RWPE2 (cell line): ENCODE measurements around the gene UST.
"Not testable (repeated sequence)": the region's sequence is repeated elsewhere in the genome, so short reads cannot be mapped to it uniquely, and the experiment has no call there.

Experiments used
- ATAC-seq: fragments of 200-7000 bp; cut with Tn5 transposase; 3 replicates; pipeline ENCODE4 v1.9.1; 2021; ENCODE audit warnings: low read depth
- DNase-seq: peaks from one replicate; pipeline ENCODE4 v3.0.0-alpha.2; 2020; ENCODE audit warnings: low spot score
- H3K27ac ChIP-seq: fragments of 450-650 bp; 2 replicates; pipeline ENCODE4 v1.5.1; 2017; ENCODE audit warnings: mild to moderate bottlenecking; ENCODE audit not compliant: poor library complexity, severe bottlenecking
- H3K27me3 ChIP-seq: fragments of 250-450 bp; sonication (Bioruptor Pico); 2 replicates; pipeline ENCODE4 v1.5.1; 2021; ENCODE audit warnings: mild to moderate bottlenecking, moderate library complexity; ENCODE audit not compliant: insufficient read depth, poor library complexity, severe bottlenecking
- H3K36me3 ChIP-seq: fragments of 250-450 bp; sonication (Bioruptor Pico); 2 replicates; pipeline ENCODE4 v1.5.1; 2020; ENCODE audit warnings: low read depth, mild to moderate bottlenecking, moderate library complexity
- H3K4me1 ChIP-seq: fragments of 250-450 bp; sonication (Bioruptor Pico); 2 replicates; pipeline ENCODE4 v1.5.1; 2021; ENCODE audit warnings: mild to moderate bottlenecking, moderate library complexity; ENCODE audit not compliant: insufficient read depth, poor library complexity, severe bottlenecking
- H3K4me3 ChIP-seq: fragments of 250-450 bp; sonication (Bioruptor Pico); 2 replicates; pipeline ENCODE4 v1.5.1; 2021; ENCODE audit warnings: mild to moderate bottlenecking, moderate library complexity; ENCODE audit not compliant: severe bottlenecking
- H3K9me3 ChIP-seq: fragments of 250-450 bp; sonication (Bioruptor Pico); 2 replicates; pipeline ENCODE4 v1.5.1; 2021; ENCODE audit warnings: mild to moderate bottlenecking, moderate library complexity; ENCODE audit not compliant: severe bottlenecking
- CTCF ChIP-seq: fragments of 450-650 bp; IDR thresholded peaks from one replicate; pipeline ENCODE4 v1.5.1; 2017; ENCODE audit warnings: mild to moderate bottlenecking, moderate library complexity; ENCODE audit not compliant: poor library complexity, severe bottlenecking

The UST gene

DNA sequence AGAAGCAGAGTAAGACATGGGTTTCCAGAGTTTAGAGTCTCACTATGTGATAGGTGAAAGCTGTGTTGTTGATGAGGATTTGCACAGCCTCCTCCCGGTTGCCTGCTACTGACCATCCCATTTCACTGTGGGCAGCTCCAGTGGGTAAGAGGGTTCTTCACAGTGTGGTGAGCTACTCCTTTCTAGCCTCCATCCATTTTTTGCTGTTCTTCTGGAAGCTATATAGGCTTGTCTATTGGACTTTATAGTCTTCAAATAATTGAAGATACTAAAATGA, 13.4 kb downstream of the UST start:
- no peak for DNase-seq
- TF ChIP-seq CTCF: no peak
- Histone ChIP-seq H3K27me3 (no peaks in the 10 kb centered on the region), H3K27ac (no peak overlapping the region), H3K36me3 (no peaks in the 10 kb centered on the region), H3K4me1 (no peaks in the 10 kb centered on the region), H3K4me3 (no peak overlapping the region), H3K9me3 (no peaks in the 10 kb centered on the region)
- ATAC-seq: no peak

DNA sequence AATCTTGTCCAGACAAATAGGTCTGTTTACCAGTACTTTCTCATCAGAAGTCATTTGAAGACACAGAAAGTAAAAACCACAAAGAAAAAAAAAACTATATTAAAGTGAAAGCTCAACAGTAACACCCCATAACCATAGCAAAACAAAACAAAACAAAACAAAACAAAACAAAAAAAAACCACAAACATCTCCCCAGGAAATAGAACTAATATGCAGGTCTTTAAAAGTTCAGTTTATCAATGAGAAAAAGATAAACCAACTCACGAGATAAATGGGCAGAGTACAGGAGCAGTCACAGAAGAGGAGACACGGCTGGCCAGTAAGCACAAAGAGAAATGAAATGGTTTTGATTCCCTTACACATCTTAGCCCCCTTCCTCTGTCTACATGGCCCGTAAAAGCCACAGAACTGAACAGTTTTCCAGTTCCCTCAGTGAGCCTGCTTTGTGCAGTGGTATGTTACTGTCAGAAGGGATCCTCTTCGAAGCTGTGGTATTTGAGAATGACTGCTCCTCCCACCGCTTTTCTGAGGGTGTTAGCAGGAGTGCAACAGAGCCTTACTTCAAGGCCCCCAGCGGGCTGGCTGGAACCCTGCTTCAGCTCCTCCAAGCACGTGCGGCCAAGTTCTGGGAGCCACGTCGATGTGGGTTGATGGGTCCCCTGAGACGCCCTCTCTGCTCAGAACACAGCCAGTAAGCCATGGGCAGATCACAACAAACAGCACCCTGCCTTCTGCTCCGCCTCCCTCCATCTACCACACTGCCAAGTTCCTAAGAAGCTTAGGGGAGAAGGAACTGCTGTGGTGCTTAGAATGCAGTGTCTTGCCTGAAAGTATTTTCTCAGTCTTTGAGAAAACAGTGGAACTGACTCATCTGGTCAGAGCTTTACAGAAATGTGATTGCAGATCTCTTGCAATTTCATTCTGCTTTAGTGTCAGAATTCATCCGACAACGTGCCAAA, 14.0 kb downstream of the UST start:
- no peaks in the 10 kb centered on the region for H3K9me3 ChIP-seq
- no peaks in the 10 kb centered on the region for H3K27me3 ChIP-seq
- H3K4me3 ChIP-seq: no peak overlapping the region
- no peak for DNase-seq
- no peaks in the 10 kb centered on the region for H3K36me3 ChIP-seq
- no peak for TF ChIP-seq CTCF
- ATAC-seq: peak; percentile 71
- H3K27ac ChIP-seq: no peak overlapping the region
- H3K4me1 ChIP-seq: no peaks in the 10 kb centered on the region

- Histone ChIP-seq H3K9me3 (no peaks in the 10 kb centered on the region), H3K27ac (no peak overlapping the region), H3K4me1 (no peaks in the 10 kb centered on the region), H3K4me3 (no peak overlapping the region), H3K36me3 (no peaks in the 10 kb centered on the region), H3K27me3 (no peaks in the 10 kb centered on the region)
- no peak for DNase-seq
- TF ChIP-seq CTCF: no peak
- 0 out of 3 replicates have a peak, but pooled peaks have one; percentile 14 for ATAC-seq
Measured at GRCh38 chr6:148761527-148762011, 14.7 kb downstream of the UST start.

DNA sequence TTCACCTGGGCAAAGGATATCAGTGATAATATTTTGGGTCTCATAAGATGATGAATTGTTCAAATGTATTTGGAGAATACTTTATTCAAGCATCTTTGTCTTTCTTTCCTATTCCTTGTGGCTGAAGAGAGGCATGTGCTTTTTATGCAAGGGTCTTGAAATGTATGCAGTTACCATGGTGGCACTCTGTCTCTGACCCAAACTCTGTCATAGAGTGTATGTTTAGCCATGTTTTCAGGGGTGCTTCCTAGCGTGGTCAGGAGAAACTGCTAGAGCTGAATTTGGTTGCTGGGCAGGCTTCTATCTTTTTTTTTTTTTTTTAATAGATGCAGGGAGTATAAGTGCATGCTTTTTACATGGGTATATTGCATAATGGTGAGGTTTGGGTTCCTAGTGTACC, 15.4 kb downstream of the UST start:
- Histone ChIP-seq H3K27ac (no peak overlapping the region), H3K4me1 (no peaks in the 10 kb centered on the region), H3K9me3 (no peaks in the 10 kb centered on the region), H3K4me3 (no peak overlapping the region), H3K36me3 (no peaks in the 10 kb centered on the region), H3K27me3 (no peaks in the 10 kb centered on the region)
- ATAC-seq (no peak), DNase-seq (no peak)
- no peak for TF ChIP-seq CTCF

DNA sequence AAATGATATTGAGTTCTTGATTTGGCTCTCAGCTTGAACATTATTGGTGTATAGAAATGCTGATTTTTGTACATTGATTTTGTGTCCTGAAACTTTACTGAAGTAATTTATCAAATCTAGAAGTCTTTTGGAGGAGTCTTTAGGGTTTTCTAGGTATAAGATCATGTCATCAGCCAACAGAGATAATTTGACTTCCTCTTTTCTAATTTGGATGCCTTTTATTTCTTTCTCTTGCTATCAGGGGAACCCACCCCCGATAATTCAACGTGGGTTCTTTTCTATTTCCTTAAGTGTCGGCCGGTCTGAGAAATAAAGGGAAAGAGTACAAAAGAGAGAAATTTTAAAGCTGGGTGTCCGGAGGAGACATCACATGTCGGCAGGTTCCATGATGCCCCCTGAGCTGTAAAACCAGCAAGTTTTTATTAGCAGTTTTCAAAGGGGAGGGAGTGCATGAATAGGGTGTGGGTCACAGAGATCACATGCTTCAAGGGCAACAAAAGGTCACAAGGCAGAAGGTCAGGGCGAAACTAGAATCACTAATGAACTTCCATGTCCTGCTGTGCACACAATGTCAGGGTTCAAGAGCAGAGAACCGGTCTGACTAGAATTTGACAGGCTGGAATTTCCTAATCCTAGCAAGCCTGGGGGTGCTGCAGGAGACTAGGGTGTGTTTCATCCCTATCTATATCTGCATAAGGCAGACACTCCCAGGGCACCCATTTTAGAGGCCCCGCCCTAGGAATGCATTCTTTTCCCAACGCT, 17.6 kb downstream of the UST start:
- H3K27ac ChIP-seq: not testable (repeated sequence)

More for the DNA sequence above, 17.6 kb downstream of the UST start:
- H3K9me3 ChIP-seq, H3K4me1 ChIP-seq, ATAC-seq, H3K36me3 ChIP-seq, H3K27me3 ChIP-seq, DNase-seq, H3K4me3 ChIP-seq: not testable (repeated sequence)
